Measurements from ENCODE around the gene PRG3. TPM values are rescaled to one million over a fixed set of nuclear protein-coding genes. Genes with fewer than 3 reads are reported as not detected.

Gene PRG3
- total and polyA plus RNA-seq, 9 of the 15 experiments (the other 6 are each of a cell fraction or from before 2014, with no cell fraction given), result 0.18 to 0.55 (median 0.38) TPM; not detected in 6

DNA sequence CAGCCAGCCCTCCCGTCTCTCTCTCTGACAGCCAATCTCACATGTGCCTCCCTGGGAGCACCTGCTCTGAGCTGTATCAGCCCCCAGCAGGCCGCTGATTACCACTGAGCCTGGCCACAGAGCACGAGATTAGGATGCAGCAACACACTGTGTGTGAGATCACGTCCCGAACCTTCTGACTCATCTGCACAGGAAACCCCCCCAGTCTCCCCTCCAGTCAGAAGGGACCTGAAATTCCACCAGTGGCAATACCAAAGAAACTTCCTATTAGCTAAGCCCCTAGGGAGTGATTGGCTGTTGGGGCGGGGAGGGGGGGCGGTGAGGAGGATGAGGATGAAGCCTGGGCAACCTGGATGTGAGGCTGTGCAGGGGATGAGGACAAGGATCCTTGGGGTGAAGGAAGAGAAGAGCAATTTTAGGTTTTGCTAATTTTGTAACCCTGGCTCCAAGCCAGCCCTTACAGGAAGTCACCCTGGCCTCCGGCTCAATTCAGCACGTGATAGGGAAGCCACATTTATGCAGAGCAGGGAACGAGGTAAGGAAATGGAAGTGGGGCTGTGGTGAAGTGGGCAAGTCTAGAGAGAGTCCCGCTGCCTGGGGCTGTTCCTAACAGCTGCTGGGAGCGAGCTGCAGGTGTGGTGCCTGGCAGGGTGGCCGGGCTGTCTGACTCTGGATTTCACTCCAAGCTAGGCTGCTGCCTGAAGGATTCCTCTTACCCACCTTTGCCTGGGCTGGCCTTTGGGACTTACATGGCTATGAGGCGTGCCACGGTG is 44.0 kb upstream of the PRG3 start (continued):
- TF ChIP-seq, protein P1, sequence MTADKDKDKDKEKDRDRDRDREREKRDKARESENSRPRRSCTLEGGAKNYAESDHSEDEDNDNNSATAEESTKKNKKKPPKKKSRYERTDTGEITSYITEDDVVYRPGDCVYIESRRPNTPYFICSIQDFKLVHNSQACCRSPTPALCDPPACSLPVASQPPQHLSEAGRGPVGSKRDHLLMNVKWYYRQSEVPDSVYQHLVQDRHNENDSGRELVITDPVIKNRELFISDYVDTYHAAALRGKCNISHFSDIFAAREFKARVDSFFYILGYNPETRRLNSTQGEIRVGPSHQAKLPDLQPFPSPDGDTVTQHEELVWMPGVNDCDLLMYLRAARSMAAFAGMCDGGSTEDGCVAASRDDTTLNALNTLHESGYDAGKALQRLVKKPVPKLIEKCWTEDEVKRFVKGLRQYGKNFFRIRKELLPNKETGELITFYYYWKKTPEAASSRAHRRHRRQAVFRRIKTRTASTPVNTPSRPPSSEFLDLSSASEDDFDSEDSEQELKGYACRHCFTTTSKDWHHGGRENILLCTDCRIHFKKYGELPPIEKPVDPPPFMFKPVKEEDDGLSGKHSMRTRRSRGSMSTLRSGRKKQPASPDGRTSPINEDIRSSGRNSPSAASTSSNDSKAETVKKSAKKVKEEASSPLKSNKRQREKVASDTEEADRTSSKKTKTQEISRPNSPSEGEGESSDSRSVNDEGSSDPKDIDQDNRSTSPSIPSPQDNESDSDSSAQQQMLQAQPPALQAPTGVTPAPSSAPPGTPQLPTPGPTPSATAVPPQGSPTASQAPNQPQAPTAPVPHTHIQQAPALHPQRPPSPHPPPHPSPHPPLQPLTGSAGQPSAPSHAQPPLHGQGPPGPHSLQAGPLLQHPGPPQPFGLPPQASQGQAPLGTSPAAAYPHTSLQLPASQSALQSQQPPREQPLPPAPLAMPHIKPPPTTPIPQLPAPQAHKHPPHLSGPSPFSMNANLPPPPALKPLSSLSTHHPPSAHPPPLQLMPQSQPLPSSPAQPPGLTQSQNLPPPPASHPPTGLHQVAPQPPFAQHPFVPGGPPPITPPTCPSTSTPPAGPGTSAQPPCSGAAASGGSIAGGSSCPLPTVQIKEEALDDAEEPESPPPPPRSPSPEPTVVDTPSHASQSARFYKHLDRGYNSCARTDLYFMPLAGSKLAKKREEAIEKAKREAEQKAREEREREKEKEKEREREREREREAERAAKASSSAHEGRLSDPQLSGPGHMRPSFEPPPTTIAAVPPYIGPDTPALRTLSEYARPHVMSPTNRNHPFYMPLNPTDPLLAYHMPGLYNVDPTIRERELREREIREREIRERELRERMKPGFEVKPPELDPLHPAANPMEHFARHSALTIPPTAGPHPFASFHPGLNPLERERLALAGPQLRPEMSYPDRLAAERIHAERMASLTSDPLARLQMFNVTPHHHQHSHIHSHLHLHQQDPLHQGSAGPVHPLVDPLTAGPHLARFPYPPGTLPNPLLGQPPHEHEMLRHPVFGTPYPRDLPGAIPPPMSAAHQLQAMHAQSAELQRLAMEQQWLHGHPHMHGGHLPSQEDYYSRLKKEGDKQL (CRISPR knock-in tag; IDR thresholded peaks at IDR 0.05; ENCODE audit: borderline replicate concordance), result no peak
- no peak for TF ChIP-seq RFX7 (CRISPR knock-in tag; IDR thresholded peaks at IDR 0.05)
- TF ChIP-seq MEF2A (IDR thresholded peaks at IDR 0.05; ENCODE audit: control insufficient read depth, low read depth, low read length), result peak; percentile 72
- no peak for TF ChIP-seq ZSCAN29 (IDR thresholded peaks at IDR 0.05)
- TF ChIP-seq, protein P2, sequence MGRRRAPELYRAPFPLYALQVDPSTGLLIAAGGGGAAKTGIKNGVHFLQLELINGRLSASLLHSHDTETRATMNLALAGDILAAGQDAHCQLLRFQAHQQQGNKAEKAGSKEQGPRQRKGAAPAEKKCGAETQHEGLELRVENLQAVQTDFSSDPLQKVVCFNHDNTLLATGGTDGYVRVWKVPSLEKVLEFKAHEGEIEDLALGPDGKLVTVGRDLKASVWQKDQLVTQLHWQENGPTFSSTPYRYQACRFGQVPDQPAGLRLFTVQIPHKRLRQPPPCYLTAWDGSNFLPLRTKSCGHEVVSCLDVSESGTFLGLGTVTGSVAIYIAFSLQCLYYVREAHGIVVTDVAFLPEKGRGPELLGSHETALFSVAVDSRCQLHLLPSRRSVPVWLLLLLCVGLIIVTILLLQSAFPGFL (CRISPR knock-in tag; IDR thresholded peaks at IDR 0.05), result no peak
- no peak for TF ChIP-seq CHD1 (IDR thresholded peaks at IDR 0.05; ENCODE audit: low read length)
- peak; percentile 79 for TF ChIP-seq ELF1 (tag; IDR thresholded peaks at IDR 0.05)
- peak; percentile 75 for TF ChIP-seq CHD2 (IDR thresholded peaks at IDR 0.05; ENCODE audit: low read depth, low read length)
- TF ChIP-seq, protein P3, sequence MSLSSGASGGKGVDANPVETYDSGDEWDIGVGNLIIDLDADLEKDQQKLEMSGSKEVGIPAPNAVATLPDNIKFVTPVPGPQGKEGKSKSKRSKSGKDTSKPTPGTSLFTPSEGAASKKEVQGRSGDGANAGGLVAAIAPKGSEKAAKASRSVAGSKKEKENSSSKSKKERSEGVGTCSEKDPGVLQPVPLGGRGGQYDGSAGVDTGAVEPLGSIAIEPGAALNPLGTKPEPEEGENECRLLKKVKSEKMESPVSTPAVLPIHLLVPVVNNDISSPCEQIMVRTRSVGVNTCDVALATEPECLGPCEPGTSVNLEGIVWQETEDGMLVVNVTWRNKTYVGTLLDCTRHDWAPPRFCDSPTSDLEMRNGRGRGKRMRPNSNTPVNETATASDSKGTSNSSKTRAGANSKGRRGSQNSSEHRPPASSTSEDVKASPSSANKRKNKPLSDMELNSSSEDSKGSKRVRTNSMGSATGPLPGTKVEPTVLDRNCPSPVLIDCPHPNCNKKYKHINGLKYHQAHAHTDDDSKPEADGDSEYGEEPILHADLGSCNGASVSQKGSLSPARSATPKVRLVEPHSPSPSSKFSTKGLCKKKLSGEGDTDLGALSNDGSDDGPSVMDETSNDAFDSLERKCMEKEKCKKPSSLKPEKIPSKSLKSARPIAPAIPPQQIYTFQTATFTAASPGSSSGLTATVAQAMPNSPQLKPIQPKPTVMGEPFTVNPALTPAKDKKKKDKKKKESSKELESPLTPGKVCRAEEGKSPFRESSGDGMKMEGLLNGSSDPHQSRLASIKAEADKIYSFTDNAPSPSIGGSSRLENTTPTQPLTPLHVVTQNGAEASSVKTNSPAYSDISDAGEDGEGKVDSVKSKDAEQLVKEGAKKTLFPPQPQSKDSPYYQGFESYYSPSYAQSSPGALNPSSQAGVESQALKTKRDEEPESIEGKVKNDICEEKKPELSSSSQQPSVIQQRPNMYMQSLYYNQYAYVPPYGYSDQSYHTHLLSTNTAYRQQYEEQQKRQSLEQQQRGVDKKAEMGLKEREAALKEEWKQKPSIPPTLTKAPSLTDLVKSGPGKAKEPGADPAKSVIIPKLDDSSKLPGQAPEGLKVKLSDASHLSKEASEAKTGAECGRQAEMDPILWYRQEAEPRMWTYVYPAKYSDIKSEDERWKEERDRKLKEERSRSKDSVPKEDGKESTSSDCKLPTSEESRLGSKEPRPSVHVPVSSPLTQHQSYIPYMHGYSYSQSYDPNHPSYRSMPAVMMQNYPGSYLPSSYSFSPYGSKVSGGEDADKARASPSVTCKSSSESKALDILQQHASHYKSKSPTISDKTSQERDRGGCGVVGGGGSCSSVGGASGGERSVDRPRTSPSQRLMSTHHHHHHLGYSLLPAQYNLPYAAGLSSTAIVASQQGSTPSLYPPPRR (CRISPR knock-in tag; IDR thresholded peaks at IDR 0.05; ENCODE audit: borderline replicate concordance), result peak; percentile 92
- 0 out of 2 replicates have a peak, but pooled peaks have one; percentile 20 for TF ChIP-seq E2F3 (CRISPR knock-in tag; IDR thresholded peaks at IDR 0.05)
- no peak for TF ChIP-seq MCM5 (IDR thresholded peaks at IDR 0.05; ENCODE audit: low read depth)
- no peak for TF ChIP-seq NFXL1 (CRISPR knock-in tag; IDR thresholded peaks at IDR 0.05)
- no peak for TF ChIP-seq ZNF780A (CRISPR knock-in tag; IDR thresholded peaks at IDR 0.05)
- peak in 1 of 2 experiments; percentile 37; a peak in 3 of 4 replicates for TF ChIP-seq NRF1 (conservative IDR thresholded peaks at IDR 0.05 in 1 of 2, IDR thresholded peaks at IDR 0.05 in 1 of 2)
- TF ChIP-seq BMI1 (IDR thresholded peaks at IDR 0.05; ENCODE audit: low read length), result no peak
- peak; percentile 81; the same call in 1 of the 2 replicates for TF ChIP-seq PTBP1 (IDR thresholded peaks at IDR 0.05; ENCODE audit: low read depth, low read length)
- peak; percentile 95 for TF ChIP-seq HDAC3 (IDR thresholded peaks at IDR 0.05; ENCODE audit: borderline replicate concordance, partially characterized antibody)

Measured in K562 (cell line).